Mucosa of rectum (tissue), 2 donors: ENCODE measurements around the gene MCOLN2.

Experiments used
- H3K27ac ChIP-seq, 2 donors: one replicate each; pipeline ENCODE4 v1.7.0; 2013; ENCODE audit warnings: inconsistent platforms in 2 of 2, low read depth in 2 of 2, low read length in 2 of 2
- H3K27me3 ChIP-seq, 2 donors: one replicate each; pipeline ENCODE4 v1.7.0; 2013; ENCODE audit warnings: low read length in 2 of 2; ENCODE audit not compliant: control insufficient read depth in 2 of 2, insufficient read depth in 2 of 2
- H3K36me3 ChIP-seq, 2 donors: one replicate each; pipeline ENCODE4 v1.7.0; 2013; ENCODE audit warnings: low read length in 2 of 2; ENCODE audit not compliant: control insufficient read depth in 2 of 2, insufficient read depth in 2 of 2
- H3K4me1 ChIP-seq, 2 donors: one replicate each; pipeline ENCODE4 v1.7.0; 2013; ENCODE audit warnings: low read length in 2 of 2, mild to moderate bottlenecking in 1 of 2; ENCODE audit not compliant: control insufficient read depth in 2 of 2, insufficient read depth in 2 of 2
- H3K4me3 ChIP-seq, 2 donors: one replicate each; pipeline ENCODE4 v1.7.0; 2013; ENCODE audit warnings: low read length in 2 of 2
- H3K9ac ChIP-seq, 2 donors: one replicate each; pipeline ENCODE4 v1.7.0; 2013; ENCODE audit warnings: low read length in 2 of 2, low read depth in 1 of 2, mild to moderate bottlenecking in 1 of 2
- H3K9me3 ChIP-seq, 2 donors: one replicate each; pipeline ENCODE4 v1.7.0; 2013; ENCODE audit warnings: low read length in 2 of 2; ENCODE audit not compliant: control insufficient read depth in 2 of 2
- donor health status: healthy.
- donor health status: Normal muscosa, but diverticular disease.

Gene MCOLN2

GRCh38 chr1:84885469-84885868 lies 111.4 kb downstream of the MCOLN2 start:
- Histone ChIP-seq H3K4me1 (peaks cover 0 to 2% of the 10 kb centered on the region in 2 donors), H3K36me3 (no peaks in the 10 kb centered on the region), H3K4me3 (no peak overlapping the region), H3K9me3 (no peaks in the 10 kb centered on the region), H3K27me3 (no peaks in the 10 kb centered on the region), H3K27ac (no peak overlapping the region), H3K9ac (no peak overlapping the region)

GRCh38 chr1:84884671-84885389 lies 112.1 kb downstream of the MCOLN2 start:
- Histone ChIP-seq H3K4me3 (no peak overlapping the region), H3K27me3 (no peaks in the 10 kb centered on the region), H3K27ac (no peak overlapping the region), H3K36me3 (no peaks in the 10 kb centered on the region), H3K9ac (no peak overlapping the region), H3K4me1 (no peaks in the 10 kb centered on the region), H3K9me3 (no peaks in the 10 kb centered on the region)

DNA sequence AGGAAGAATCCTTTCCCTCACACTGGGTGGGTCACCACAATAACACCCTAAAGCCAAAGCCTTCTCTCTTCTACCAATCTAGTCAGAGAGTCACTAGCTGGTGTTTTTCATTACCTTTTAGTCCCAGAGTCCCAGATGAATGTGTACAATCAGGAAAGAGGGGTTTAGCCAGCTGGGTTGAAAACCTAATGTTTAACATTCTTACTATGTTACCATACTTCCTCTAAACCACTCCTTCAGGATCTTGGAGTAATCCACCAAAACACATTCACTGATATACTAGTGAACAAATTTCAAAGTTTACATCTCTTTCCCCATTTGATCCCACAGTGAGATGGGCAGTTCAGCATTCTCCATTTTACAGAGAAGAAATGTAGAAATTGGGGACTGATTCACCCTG lies 113.6 kb downstream of the MCOLN2 start:
- Histone ChIP-seq H3K4me1 (no peaks in the 10 kb centered on the region), H3K27me3 (no peaks in the 10 kb centered on the region), H3K9ac (no peak overlapping the region), H3K27ac (no peak overlapping the region), H3K9me3 (no peaks in the 10 kb centered on the region), H3K4me3 (no peak overlapping the region), H3K36me3 (no peaks in the 10 kb centered on the region)

DNA sequence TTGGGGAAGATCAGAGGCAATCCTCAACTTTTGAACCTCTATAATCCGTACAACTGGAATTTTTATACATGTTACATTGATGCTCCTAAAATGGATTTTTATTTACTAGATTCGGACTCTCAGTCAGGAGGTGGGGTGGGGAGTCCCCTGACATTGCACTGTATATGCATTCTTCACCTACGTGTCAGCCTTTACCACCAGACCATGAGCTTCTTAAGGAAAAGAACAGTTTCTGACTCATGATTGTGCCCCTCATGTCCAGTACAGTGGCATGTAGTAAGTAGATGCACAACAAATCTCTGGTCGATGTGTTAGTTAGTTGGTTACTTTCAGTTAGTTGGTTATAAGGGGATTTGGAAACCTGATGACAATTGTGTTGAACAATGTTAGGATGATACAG lies 119.3 kb downstream of the MCOLN2 start:
- no peaks in the 10 kb centered on the region for H3K4me1 ChIP-seq
- no peak overlapping the region for H3K4me3 ChIP-seq
- no peaks in the 10 kb centered on the region for H3K9me3 ChIP-seq
- no peaks in the 10 kb centered on the region for H3K36me3 ChIP-seq
- no peak overlapping the region for H3K27ac ChIP-seq
- no peak overlapping the region for H3K9ac ChIP-seq
- peaks cover 0 to 2% of the 10 kb centered on the region in 2 donors for H3K27me3 ChIP-seq

DNA sequence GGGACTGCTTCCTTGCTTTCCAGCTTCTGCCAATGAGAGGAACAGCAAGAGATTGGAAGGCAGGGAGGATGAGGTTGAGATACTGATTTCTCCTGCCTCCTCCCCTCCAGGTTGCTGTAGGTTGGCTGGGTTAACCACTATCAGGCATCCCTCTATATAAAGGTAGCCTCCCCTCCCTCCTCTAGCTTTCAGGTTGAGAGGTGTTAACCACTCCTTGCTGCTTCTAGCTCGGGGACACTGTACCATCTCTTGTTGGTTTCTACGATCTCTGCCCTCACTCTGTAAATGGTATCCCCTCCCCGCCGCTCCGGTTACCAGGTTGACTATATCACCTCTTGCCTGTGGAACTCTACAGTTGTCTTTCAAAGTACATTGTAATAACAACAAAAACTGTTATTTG lies 120.6 kb downstream of the MCOLN2 start:
- H3K9ac ChIP-seq, result no peak overlapping the region
- H3K4me3 ChIP-seq, result no peak overlapping the region
- H3K4me1 ChIP-seq, result no peaks in the 10 kb centered on the region
- no peaks in the 10 kb centered on the region for H3K9me3 ChIP-seq
- H3K27ac ChIP-seq, result no peak overlapping the region
- H3K27me3 ChIP-seq, result peaks cover 0 to 2% of the 10 kb centered on the region in 2 donors
- no peaks in the 10 kb centered on the region for H3K36me3 ChIP-seq
